GM21529 (cell line): ENCODE results near the gene NFIC.
"Not testable (repeated sequence)": the region's sequence is repeated elsewhere in the genome, so short reads cannot be mapped to it uniquely, and the experiment has no call there.

ENCODE experiments used
- ATAC-seq: cut with Tn5 transposase; IDR thresholded peaks from one replicate; pipeline ENCODE4 v1.9.1; 2021; ENCODE audit not compliant: unreplicated experiment

Gene NFIC

GRCh38 chr19:3506384-3507340, 140.3 kb downstream of the NFIC start:
- peak; percentile 12 for ATAC-seq

- no peak for ATAC-seq
Observed at GRCh38 chr19:3507371-3508120, 141.2 kb downstream of the NFIC start.

- not testable (repeated sequence) for ATAC-seq
Observed at GRCh38 chr19:3508121-3508661, 141.8 kb downstream of the NFIC start.

GRCh38 chr19:3508771-3509535, 142.6 kb downstream of the NFIC start:
- no peak for ATAC-seq

DNA sequence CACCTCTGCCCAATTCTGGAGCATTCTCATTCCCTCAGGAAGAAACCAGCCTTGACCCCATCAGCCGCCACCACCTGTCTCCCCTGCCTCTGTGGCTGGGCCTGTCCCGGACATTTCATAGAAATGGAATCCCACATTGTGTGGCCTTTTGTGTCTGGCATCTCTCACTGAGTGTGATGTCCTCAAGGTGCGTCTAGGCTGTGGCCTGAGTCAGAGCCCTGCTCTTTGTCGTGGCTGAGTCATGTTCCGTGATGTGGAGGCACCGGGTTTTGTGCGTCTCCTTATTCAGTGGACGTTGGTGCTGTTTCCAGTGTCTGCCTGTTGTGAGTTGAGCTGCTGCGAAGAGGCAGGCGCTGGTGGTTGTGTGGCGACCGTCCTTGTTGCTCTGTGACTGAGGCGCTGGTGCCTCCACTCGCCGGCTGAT, 143.2 kb downstream of the NFIC start:
- ATAC-seq, result no peak

GRCh38 chr19:3510727-3511126, 144.3 kb downstream of the NFIC start:
- ATAC-seq, result no peak

- no peak for ATAC-seq
Observed at GRCh38 chr19:3511506-3512251, 145.3 kb downstream of the NFIC start.

DNA sequence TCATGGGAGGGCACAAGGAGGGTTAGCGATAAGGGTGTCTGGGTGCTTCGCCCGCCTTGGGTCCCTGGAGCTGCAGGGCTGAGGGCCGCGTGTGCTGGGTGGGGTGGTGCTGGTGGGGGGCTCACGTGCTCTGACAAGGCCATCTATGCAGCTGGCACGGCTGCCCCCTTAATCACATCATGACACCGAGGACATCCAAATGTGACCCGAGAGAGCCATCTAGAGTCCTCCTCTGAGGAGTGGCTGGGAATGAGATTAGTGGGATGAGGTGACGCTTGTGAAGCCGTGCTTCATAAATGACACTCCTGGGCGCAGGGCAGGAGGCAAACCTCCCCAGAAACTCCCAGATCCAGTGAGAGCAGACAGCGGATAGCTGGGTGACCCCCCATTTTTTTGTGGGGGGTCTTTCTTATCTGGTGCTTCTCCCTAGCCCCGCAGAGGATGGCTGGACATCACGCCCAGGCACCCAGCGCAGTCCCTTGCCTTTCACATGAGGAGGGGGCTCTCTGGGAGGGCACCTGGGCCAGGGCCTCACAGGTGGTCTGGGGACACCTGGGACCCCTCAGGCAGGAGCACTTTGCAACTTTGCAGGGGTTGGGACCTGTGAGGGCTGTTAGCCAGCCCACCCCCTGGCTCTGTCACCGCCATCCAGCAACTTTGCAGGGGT, 146.3 kb downstream of the NFIC start:
- ATAC-seq, result no peak

GRCh38 chr19:3513229-3514140, 147.1 kb downstream of the NFIC start:
- ATAC-seq, result no peak

DNA sequence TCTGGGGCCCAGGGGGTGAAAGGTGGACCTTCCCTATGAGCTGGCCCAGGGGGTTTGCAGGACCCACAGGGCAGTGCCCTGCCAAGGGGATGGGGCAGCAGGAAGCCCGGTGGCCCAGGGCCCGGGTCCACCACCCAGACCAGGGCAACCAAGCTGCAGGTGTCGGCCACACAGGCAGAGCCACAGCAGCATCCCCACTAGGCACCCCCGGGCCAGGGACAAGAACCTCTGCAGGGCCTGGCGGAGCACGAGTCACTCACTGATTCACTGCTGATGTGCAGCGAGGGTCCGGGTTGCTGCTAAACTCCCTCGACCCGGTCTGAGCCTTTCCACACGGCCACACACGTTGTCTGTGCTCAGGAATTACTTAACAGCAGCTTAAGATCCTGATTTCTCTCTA, 148.5 kb downstream of the NFIC start:
- no peak for ATAC-seq

- ATAC-seq, result no peak
Observed at GRCh38 chr19:3515891-3516422, 149.6 kb downstream of the NFIC start.

GRCh38 chr19:3516675-3517207, 150.4 kb downstream of the NFIC start:
- no peak for ATAC-seq

DNA sequence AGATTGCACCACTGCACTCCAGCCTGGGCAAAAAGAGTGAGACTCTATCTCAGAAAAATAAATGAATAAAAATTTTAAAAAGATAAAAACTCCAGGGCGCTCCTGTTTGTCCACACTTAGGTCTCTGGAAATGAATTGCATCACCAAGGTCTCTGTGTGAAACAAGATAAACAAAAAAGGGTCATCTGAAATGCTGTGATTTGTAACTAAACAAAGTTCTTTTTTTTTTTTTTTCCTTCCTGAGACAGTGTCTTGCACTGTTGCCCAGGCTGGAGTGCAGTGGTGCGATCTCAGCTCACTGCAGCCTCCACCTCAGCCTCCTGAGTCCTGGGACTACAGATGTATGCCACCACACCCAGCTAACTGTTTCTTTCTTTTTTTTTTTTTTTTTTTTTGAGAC, 151.3 kb downstream of the NFIC start:
- no peak for ATAC-seq

DNA sequence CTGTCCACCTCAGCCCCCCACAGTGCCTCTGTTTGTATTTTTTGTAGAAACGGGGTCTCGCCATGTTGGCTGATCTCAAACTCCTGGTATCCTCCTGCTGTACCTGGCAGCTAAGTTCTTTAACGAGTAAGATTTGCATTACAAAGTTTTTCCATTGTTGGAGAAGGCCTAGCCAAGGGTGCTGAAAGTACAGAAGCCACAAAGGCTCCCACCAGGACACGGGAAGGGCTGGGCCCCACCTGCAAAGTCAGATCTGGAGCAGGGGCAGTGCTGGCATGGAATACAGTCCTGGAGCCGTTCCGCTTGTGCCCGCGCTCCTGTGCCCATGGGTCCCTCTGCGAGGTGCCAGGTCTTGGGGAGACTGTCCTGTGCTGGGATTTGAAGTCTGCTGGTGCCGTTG, 151.9 kb downstream of the NFIC start:
- no peak for ATAC-seq

DNA sequence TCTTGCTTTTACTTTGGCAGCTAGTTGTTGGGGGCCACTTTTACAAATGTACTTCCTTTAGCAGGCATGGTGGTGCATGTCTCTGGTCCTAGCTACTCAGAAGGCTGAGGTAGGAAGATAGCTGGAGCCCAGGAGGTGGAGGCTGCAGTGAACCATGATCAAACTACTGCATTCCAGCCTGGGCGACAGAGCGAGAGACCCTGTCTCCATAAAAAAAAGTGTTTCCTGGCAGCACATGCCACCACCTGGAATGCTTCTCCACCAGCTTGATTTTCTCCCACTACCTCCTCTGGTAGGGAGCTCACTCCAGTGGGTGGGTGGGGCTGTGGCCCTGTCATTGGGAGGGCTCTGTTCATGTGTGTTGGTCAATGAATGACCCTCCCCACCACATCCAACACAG, 152.3 kb downstream of the NFIC start:
- no peak for ATAC-seq
